Transverse colon (tissue), 4 donors: ENCODE data around the gene CXCR6.

Experiments
- CTCF ChIP-seq, 5 experiments: fragments of 200-600 bp in 3 of 5; fragments of 450-650 bp in 2 of 5; sonication (generic) in 3 of 5; IDR thresholded peaks; 1 replicate in 2 of 5; 2 replicates in 3 of 5; pipeline ENCODE4 v1.5.1; 2016 to 2017; ENCODE audit warnings: antibody characterized with exemption in 5 of 5, inconsistent platforms in 3 of 5, mild to moderate bottlenecking in 2 of 5, moderate library complexity in 1 of 5
- EP300 ChIP-seq: sonication (generic); formaldehyde crosslinking; IDR thresholded peaks from one replicate; pipeline ENCODE4 v1.6.1; 2017; ENCODE audit warnings: antibody characterized with exemption, low read depth
- POLR2A ChIP-seq: fragments of 450-650 bp; IDR thresholded peaks from one replicate; pipeline ENCODE4 v1.6.1; 2016; ENCODE audit warnings: antibody characterized with exemption, mild to moderate bottlenecking, moderate library complexity
- POLR2AphosphoS5 ChIP-seq, 3 donors: sonication (generic); formaldehyde crosslinking; IDR thresholded peaks; one replicate each; pipeline ENCODE4 v1.6.1; 2016; ENCODE audit warnings: antibody characterized with exemption in 3 of 3

GRCh38 chr3:45980229-45980813 is 37.1 kb downstream of the CXCR6 start:
- no peak for TF ChIP-seq CTCF (IDR thresholded peaks at IDR 0.05)
- TF ChIP-seq EP300 = no peak
- TF ChIP-seq POLR2A = no peak
- TF ChIP-seq POLR2AphosphoS5 (IDR thresholded peaks at IDR 0.05) = no peak
